Gastrocnemius medialis (tissue), 4 donors: ENCODE measurements around the gene DNAJC7. TPM values are rescaled to one million over a fixed set of nuclear protein-coding genes. Genes with fewer than 3 reads are reported as not detected.

Experiments used
- ATAC-seq, 2 donors: fragments of 150-250 bp; one replicate each; pipeline ENCODE4 v1.9.1; 2016
- DNase-seq, 2 donors: peaks; one replicate each; pipeline ENCODE4 v3.0.0-alpha.2; 2019
- H3K27ac ChIP-seq, 4 donors: fragments of 200-600 bp; sonication (generic); 1 replicate in 1 of 4; 2 replicates in 3 of 4; pipeline ENCODE4 v1.5.1; 2016 to 2018; ENCODE audit warnings: mild to moderate bottlenecking in 2 of 4, moderate library complexity in 1 of 4
- H3K27me3 ChIP-seq, 3 donors: fragments of 200-600 bp; sonication (generic) in 2 of 3; 1 replicate in 1 of 3; 2 replicates in 2 of 3; pipeline versions ENCODE4 v1.5.1 to v1.6.0; 2016 to 2019; ENCODE audit warnings: mild to moderate bottlenecking in 1 of 3, moderate library complexity in 1 of 3
- H3K36me3 ChIP-seq, 2 donors: fragments of 200-600 bp; sonication (generic) in 1 of 2; one replicate each; pipeline ENCODE4 v1.5.1; 2017 to 2018
- H3K4me1 ChIP-seq, 2 donors: fragments of 200-600 bp; sonication (generic) in 1 of 2; one replicate each; pipeline ENCODE4 v1.5.1; 2016 to 2017; ENCODE audit warnings: mild to moderate bottlenecking in 2 of 2
- H3K4me3 ChIP-seq, 4 donors: fragments of 200-600 bp; sonication (generic) in 3 of 4; 1 replicate in 1 of 4; 2 replicates in 3 of 4; pipeline ENCODE4 v1.5.1; 2016 to 2019; ENCODE audit warnings: mild to moderate bottlenecking in 2 of 4
- H3K9me3 ChIP-seq, 3 donors: fragments of 200-600 bp; sonication (generic) in 2 of 3; 1 replicate in 1 of 3; 2 replicates in 2 of 3; pipeline ENCODE4 v1.5.1; 2016 to 2019
- CTCF ChIP-seq, 5 experiments: fragments of 450-650 bp in 3 of 5; fragments of 200-600 bp in 2 of 5; sonication (generic) in 2 of 5; IDR thresholded peaks in 4 of 5; conservative IDR thresholded peaks in 1 of 5; 1 replicate in 4 of 5; 2 replicates in 1 of 5; pipeline ENCODE4 v1.5.1; 2016 to 2019; ENCODE audit warnings: antibody characterized with exemption in 5 of 5, mild to moderate bottlenecking in 3 of 5, moderate library complexity in 3 of 5
- POLR2A ChIP-seq, 2 donors: fragments of 450-650 bp; IDR thresholded peaks; one replicate each; pipeline ENCODE4 v1.6.1; 2017; ENCODE audit warnings: antibody characterized with exemption in 2 of 2, mild to moderate bottlenecking in 2 of 2, moderate library complexity in 2 of 2
- in situ Hi-C, 4 donors: fragments of 200-750 bp; cut with MboI; loops; one replicate each; pipeline versions ENCODE4 v1.15.0 to v1.8.0; 2017; ENCODE audit warnings: low sequenced_read_pairs in 4 of 4
- intact Hi-C: fragments of 100-400 bp; cut with DNase I; formaldehyde crosslinking; loops from one replicate; pipeline ENCODE4 v1.15.1; 2023; ENCODE audit warnings: low total_unique reads
- total RNA-seq, 4 donors: library from RNA; depleted of rRNA; stranded (reverse); fragments of >200 nt; gene quantifications; one replicate each; pipeline versions ENCODE4 v1.1.0 to v1.2.3, GENCODE V29; 2016

The DNAJC7 gene
- total RNA-seq, 4 donors from 2014 or later = 64.4 to 78.9 (median 66.4) TPM

GRCh38 chr17:41977991-41978390 lies 39.2 kb downstream of the DNAJC7 start:
- ATAC-seq (no peak), DNase-seq (no peak)
- Histone ChIP-seq H3K27me3 (no peaks in the 10 kb centered on the region), H3K9me3 (no peaks in the 10 kb centered on the region), H3K27ac (no peak overlapping the region), H3K36me3 (peaks cover 4 to 92% of the 10 kb centered on the region in 2 donors), H3K4me1 (peaks cover 9 to 25% of the 10 kb centered on the region in 2 donors), H3K4me3 (no peak overlapping the region)
- TF ChIP-seq POLR2A (IDR thresholded peaks at IDR 0.05) = no peak
- no peak for TF ChIP-seq CTCF (IDR thresholded peaks at IDR 0.05 in 4 of 5, conservative IDR thresholded peaks at IDR 0.05 in 1 of 5)
- intact Hi-C loops (no loop called here), in situ Hi-C loops (no loop called here)

DNA sequence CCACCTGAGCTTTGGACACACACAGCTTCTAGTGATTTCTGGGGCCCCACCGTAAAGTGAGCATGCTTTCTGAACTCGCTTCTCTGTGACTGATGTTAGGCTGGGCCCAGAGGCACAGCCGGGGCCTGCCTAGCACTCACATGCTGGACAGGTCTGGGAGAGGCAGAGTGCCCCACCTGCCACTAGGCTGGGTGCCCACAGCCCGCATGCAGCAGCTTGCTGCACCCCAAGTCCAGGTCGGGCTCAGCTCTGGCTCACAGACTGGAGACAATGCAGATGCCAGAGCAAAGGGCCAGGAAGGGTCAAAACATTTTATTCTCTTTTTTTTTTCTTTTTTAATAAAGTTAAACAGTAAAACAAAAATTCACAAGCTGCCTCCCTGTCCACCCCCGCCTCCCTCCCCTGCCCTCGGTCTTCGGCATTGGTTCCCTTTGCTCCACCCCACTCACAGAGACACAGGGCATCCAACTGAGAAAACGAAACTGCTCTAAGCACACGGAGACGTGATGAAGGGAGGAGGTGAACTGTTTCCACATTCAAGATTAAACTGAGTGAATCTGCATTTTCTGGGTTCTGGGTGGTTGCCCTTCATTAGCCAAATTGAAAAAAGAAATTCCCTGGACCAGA lies 41.0 kb downstream of the DNAJC7 start:
- intact Hi-C loops = no loop called here
- DNase-seq (no peak), ATAC-seq (no peak)
- TF ChIP-seq POLR2A (IDR thresholded peaks at IDR 0.05) = no peak
- peaks cover 23 to 35% of the 10 kb centered on the region in 2 donors for H3K4me1 ChIP-seq
- no peaks in the 10 kb centered on the region for H3K27me3 ChIP-seq
- in situ Hi-C loops = no loop called here
- no peaks in the 10 kb centered on the region for H3K9me3 ChIP-seq
- H3K4me3 ChIP-seq = no peak overlapping the region
- H3K36me3 ChIP-seq = peaks cover 4 to 74% of the 10 kb centered on the region in 2 donors
- H3K27ac ChIP-seq = peak overlapping the region in 3 of 4 donors; percentile 9 to 85 (median 73)

GRCh38 chr17:41975099-41976083 lies 41.8 kb downstream of the DNAJC7 start:
- TF ChIP-seq POLR2A (IDR thresholded peaks at IDR 0.05) (no peak), CTCF (IDR thresholded peaks at IDR 0.05 in 4 of 5, conservative IDR thresholded peaks at IDR 0.05 in 1 of 5) (no peak)
- in situ Hi-C loops = no loop called here
- ATAC-seq = peak; percentile 10 to 31
- Histone ChIP-seq H3K27me3 (no peaks in the 10 kb centered on the region), H3K9me3 (no peaks in the 10 kb centered on the region), H3K4me1 (peaks cover 23 to 35% of the 10 kb centered on the region in 2 donors), H3K36me3 (peaks cover 4 to 66% of the 10 kb centered on the region in 2 donors), H3K4me3 (no peak overlapping the region), H3K27ac (peak overlapping the region; percentile 9 to 85 (median 72))
- intact Hi-C loops = no loop called here
- peak in 1 of 2 donors; percentile 37 for DNase-seq

- no peak for ATAC-seq
- in situ Hi-C loops (no loop called here), intact Hi-C loops (no loop called here)
- no peak for DNase-seq
- Histone ChIP-seq H3K27me3 (no peaks in the 10 kb centered on the region), H3K27ac (peak overlapping the region; percentile 9 to 85 (median 72)), H3K36me3 (peaks cover 4 to 60% of the 10 kb centered on the region in 2 donors), H3K9me3 (no peaks in the 10 kb centered on the region), H3K4me1 (peaks cover 23 to 35% of the 10 kb centered on the region in 2 donors), H3K4me3 (no peak overlapping the region)
- TF ChIP-seq POLR2A (IDR thresholded peaks at IDR 0.05) (no peak), CTCF (IDR thresholded peaks at IDR 0.05 in 4 of 5, conservative IDR thresholded peaks at IDR 0.05 in 1 of 5) (no peak)
Observed at GRCh38 chr17:41974658-41975057, 42.6 kb downstream of the DNAJC7 start.

DNA sequence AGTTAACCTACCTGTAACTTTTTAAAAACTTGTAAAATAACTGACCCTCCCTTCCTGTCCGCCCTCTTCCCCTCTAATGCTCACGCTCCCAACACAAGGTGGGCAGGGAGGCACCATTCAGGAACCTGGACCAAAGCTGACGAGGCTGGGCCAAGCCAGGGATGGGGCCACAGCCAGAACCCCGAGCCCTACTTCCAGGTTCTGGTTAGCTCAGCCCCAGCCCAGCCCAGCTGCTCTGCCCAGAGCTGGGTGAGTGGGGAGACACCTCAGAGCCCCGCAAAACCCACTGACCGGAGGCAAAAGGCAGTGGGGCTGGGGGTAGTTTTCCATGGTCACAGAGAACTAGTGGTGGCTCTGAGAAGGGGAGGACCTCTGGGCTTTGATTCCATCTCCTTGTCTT lies 43.2 kb downstream of the DNAJC7 start:
- TF ChIP-seq POLR2A (IDR thresholded peaks at IDR 0.05) = no peak
- no peak for TF ChIP-seq CTCF (IDR thresholded peaks at IDR 0.05 in 4 of 5, conservative IDR thresholded peaks at IDR 0.05 in 1 of 5)
- H3K4me1 ChIP-seq = peaks cover 23 to 35% of the 10 kb centered on the region in 2 donors
- intact Hi-C loops (no loop called here), in situ Hi-C loops (no loop called here)
- no peaks in the 10 kb centered on the region for H3K27me3 ChIP-seq
- ATAC-seq (no peak), DNase-seq (no peak)
- H3K9me3 ChIP-seq = no peaks in the 10 kb centered on the region
- H3K36me3 ChIP-seq = peaks cover 4 to 63% of the 10 kb centered on the region in 2 donors
- H3K4me3 ChIP-seq = no peak overlapping the region
- H3K27ac ChIP-seq = peak overlapping the region; percentile 72 to 85 (median 77)
